Activated T-cell treated with anti-CD3 and anti-CD28 coated beads, Interleukin-2, amount 50 U/mL, for 1 hour (primary cell): Measurements from ENCODE around the gene PUM2.

Experiments used
- DNase-seq: peaks from one replicate; pipeline ENCODE4 v3.0.0-alpha.2; 2020

The PUM2 gene

GRCh38 chr2:20229322-20230113, 121.1 kb downstream of the PUM2 start:
- no peak for DNase-seq

- DNase-seq: no peak
Observed at GRCh38 chr2:20227894-20228505, 122.6 kb downstream of the PUM2 start.

GRCh38 chr2:20226152-20226545, 124.5 kb downstream of the PUM2 start:
- DNase-seq: no peak

- DNase-seq: peak; percentile 31
Observed at GRCh38 chr2:20225294-20226151, 125.1 kb downstream of the PUM2 start.

- no peak for DNase-seq
Observed at GRCh38 chr2:20224716-20225293, 125.8 kb downstream of the PUM2 start, which contains the start of gene SDC1. SDC1 (minus strand) TSS chr2:20225130; CDS start chr2:20224867, 263 bp downstream.

- DNase-seq: no peak
Observed at GRCh38 chr2:20224164-20224715, 126.4 kb downstream of the PUM2 start.

GRCh38 chr2:20223407-20224163, 127.1 kb downstream of the PUM2 start:
- DNase-seq: no peak

GRCh38 chr2:20222769-20223406, 127.8 kb downstream of the PUM2 start:
- DNase-seq: no peak

GRCh38 chr2:20222014-20222768, 128.5 kb downstream of the PUM2 start:
- no peak for DNase-seq

- DNase-seq: no peak
Observed at GRCh38 chr2:20221555-20221973, 129.1 kb downstream of the PUM2 start.

GRCh38 chr2:20220806-20221554, 129.7 kb downstream of the PUM2 start:
- DNase-seq: no peak

GRCh38 chr2:20219763-20220380, 130.8 kb downstream of the PUM2 start:
- no peak for DNase-seq

- DNase-seq: no peak
Observed at GRCh38 chr2:20218331-20219320, 132.0 kb downstream of the PUM2 start.

GRCh38 chr2:20217041-20217970, 133.3 kb downstream of the PUM2 start:
- no peak for DNase-seq

- DNase-seq: no peak
Observed at GRCh38 chr2:20216130-20217025, 134.3 kb downstream of the PUM2 start.
